TTC549 (cell line): ENCODE measurements around the gene EXD3.
"Not testable (repeated sequence)": the region's sequence is repeated elsewhere in the genome, so short reads cannot be mapped to it uniquely, and the experiment has no call there.

Source experiments
- FAIRE-seq: peaks from 2 replicates; lab custom pipeline; 2012; peaks lifted over from hg19 to GRCh38; lab: Jason Lieb, UNC

Gene EXD3, protein sequence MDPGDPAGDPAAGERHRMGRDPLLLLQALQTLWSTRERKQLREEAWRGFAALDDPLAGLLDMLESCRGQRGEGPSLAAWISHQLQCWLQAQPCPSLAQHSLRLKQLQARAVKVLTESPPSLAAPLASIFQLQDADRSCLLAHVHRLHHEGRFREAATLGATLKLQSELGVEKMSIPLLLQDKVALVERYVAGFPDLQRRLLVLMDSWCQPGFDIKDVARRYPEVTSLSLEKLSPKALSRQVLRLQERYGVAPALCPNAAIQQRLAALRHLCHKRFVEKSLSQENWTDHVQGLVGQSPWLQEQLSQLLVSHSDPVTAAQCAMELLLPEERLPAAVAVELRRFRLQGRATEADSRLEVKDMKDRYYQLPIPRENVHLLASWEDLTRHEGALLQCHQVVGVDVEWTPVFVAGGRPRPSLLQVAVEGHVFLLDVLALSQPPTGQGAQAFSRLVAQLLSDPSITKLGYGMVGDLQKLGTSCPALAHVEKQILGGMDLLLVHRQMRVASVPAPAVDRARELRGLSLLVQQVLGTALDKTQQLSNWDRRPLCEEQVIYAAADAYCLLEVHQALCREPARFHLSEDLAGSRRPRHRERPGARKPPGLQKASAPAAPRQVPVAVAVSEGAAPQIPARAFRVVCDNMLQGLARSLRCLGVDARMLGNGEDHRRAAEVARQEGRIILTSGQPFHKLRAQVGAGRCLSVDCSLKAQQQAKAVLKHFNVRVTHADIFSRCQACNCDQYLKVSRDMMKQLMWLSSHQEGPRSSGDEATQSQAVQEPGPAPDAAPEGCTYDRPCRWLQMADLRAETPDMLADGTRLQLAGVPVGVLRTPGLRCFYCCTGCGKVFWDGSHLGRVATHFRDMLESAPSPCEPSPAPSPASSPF

GRCh38 chr9:137422604-137423513, at the start of gene EXD3, which contains the start of gene NOXA1:
Gene EXD3, minus strand, starts transcription at chr9:137423162. Its CDS starts 27,805 bp downstream, at chr9:137395357.
Gene NOXA1, plus strand, starts transcription at chr9:137423393. Its CDS starts 137 bp downstream, at chr9:137423530.
- FAIRE-seq: no peak

GRCh38 chr9:137470785-137471184, 47.8 kb upstream of the EXD3 start:
- no peak for FAIRE-seq

DNA sequence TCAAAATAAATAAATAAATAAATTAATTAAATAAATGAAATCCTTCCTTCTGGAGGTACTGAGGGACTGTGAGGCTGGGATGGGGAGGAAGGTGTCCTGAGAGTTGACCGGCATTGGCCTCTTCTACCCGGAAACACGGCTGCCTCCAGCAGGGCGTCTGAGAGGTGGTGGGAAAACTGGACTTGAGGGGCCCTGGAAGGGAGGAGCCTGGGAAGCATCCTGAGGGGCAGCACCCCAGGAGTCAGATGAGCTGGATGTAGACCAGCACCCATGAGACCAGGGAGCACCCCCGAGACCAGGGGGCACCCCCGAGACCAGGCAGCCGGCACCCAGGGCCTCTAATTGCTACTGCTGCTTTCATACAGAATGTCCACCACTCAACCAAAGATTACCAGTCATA, 44.9 kb upstream of the EXD3 start:
- FAIRE-seq: no peak

GRCh38 chr9:137467161-137467581, 44.2 kb upstream of the EXD3 start:
- FAIRE-seq: no peak

DNA sequence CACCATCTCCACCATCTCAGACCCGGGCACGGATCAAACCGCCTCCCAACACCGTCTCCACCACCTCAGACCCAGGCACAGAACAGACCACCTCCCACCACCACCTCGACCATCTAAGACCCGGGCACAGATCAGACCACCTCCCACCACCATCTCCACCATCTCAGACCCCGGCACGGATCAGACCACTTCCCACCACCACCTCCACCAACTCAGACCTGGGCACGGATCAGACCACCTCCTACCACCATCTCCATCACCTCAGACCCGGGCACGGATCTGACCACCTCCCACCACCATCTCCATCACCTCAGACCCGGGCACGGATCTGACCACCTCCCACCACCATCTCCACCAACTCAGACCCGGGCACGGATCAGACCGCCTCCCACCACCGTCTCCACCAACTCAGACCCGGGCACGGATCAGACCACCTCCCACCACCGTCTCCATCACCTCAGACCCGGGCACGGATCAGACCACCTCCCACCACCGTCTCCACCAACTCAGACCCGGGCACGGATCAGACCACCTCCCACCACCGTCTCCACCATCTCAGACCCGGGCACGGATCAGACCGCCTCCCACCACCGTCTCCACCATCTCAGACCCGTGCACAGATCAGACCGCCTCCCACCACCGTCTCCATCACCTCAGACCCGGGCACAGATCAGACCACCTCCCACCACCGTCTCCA, 43.6 kb upstream of the EXD3 start:
- not testable (repeated sequence) for FAIRE-seq

DNA sequence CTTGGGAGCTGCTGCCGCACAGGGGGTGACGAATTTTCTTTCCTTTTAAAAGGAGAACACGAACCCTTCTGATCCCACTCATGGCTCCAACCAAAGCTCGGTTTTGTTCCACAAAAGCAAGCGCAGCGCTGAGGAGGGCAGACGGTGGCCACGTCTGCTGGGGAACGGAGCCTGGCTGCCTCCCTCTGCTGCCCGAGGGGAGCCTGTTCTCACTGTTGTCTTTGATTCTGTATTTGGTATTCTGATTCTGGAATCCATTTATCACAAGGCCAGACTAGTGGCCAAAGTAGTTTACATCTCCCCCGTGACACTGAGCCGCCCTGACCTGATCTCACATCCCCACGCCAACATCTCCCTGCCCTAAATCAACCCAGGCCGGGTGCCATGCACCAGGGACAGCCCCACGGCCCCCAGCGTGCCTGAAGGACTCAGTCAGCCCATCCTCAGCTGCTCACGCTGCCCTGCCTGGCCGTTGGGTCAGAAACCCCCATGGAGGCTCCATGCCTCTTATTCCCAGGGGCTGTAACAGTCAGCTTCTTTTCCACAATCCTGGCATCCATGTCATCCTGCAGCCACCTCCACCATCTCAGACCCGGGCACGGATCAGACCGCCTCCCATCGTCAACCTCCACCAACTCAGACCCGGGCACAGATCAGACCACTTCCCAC, 42.9 kb upstream of the EXD3 start:
- no peak for FAIRE-seq

- FAIRE-seq: no peak
Measured at GRCh38 chr9:137465000-137465719, 42.2 kb upstream of the EXD3 start.

GRCh38 chr9:137464291-137464999, 41.5 kb upstream of the EXD3 start:
- FAIRE-seq: no peak

DNA sequence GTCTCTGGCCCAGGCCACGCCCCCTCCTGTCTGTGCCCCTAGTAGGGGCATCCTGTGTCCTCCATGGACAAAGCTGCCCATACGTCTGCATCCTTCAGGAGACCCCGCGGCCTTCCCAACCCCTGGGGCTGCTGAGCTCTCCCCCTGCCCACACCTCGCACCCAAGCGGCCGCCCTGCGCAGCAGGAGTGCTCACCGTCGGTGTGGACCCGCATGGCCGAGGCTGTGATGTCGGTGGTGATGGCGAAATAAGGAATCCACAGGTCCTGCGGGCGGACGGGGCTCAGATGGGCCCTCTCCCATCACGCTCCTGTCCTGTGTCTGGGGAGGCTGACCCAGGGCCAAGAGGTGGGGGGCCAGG, 40.9 kb upstream of the EXD3 start:
- no peak for FAIRE-seq

DNA sequence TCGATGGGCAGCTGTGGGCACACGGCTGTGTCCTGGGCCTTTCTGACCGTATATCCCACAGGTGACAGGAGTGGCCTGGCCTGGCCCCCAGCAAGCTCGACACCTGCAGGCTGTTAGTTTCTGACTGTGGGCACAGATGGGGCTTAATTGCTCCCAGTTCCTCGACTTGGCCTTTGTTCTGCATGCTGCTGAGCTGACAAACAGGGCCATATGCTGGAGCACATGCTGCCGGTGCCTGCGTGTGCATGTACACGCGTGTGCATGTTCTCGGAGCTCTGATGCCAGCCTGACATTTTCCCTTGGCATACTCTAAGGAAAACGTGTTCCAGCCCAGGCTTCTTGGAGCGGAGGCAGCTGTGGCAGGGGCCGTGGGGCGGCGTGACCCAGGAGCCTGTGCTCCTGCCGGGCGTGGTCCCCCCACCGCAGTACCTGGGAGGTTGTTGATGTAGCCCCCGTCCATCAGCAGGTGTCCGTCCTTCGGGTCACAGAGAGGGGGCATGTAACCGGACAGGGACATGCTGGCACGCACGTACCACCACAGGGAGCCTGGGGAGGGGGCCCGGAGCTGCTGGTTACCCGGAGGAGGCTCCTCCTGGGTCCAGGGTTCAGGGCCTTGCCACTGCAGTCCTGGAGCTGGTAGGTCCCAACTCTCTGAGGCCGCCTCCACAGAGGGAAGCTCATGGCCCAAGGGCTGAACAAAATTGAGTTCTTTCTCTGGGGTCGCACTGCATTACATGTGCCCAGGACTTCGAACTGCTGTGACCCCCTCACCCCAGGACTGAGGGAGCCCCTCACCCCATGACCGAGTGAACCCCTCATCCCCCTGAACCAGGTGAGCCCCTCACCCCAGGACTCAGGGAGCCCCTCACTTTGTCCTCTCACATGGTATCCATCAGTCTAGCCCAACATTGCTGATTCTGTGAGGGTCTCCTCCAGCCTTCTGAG, 40.3 kb upstream of the EXD3 start:
- no peak for FAIRE-seq

DNA sequence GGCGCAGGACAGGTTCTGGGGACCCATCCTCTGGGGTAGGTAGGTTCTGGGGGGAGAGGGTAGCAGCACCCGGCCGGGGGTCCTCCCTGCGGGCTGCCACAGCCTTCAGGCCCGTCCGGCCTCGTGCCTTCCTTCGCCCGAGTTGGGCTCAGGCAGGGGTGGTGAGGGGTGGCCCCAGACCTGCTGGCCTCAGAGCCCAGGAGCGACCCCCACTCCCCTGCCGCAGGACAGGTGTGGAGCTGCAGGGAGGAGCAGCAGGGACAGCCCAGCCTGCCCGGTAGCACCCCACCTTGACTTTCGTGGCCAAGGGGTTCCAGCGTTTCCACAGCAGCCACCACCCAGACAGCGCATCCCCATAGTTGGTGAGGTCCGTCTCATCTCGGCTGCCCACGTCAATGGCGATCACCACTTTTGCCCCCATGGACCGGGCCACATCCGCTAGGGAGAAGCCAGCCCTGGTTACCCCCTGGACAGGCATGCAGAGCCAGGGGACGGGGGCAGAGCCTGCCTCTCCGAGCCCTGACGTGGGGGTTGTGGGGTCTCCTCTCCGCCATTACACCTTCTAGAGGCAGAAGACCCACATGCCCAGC, 39.5 kb upstream of the EXD3 start:
- FAIRE-seq: no peak

DNA sequence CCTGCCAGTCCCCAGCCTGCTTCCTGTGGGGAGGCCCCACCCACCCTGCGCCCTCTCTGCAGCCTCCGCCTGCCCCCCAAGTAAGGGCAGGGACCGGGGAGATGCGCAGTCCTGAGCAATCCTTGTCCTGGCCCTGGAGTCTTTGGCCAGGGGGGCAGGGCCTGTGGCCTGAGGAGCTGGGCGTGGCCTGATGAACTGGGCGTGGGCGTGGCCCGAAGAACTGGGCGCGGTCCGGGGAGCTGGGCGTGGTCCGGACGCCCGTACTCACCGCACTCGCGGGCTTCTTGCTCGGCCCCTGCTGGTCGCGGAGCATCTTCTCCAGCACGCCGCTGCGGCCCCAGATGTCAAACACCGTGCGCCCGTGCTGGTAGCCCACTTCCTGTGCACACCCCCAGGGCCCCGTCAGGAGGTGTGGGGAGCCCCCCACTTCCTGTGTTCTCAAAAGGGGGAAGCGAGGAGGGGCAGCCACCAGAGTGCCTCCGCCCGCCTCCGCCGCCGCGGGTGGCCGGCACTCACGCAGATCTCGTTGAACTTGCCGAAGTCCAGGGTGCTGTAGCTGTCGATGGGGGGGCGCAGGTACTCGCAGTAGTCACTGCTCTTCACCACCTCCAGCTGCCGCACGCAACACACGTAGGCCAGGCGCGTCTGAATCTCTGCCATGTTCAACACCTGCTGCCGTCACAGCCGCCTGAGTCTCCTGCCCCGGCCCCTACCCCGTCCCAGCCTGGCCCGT, 38.9 kb upstream of the EXD3 start:
- no peak for FAIRE-seq

GRCh38 chr9:137461316-137461662, 38.3 kb upstream of the EXD3 start:
- no peak for FAIRE-seq

DNA sequence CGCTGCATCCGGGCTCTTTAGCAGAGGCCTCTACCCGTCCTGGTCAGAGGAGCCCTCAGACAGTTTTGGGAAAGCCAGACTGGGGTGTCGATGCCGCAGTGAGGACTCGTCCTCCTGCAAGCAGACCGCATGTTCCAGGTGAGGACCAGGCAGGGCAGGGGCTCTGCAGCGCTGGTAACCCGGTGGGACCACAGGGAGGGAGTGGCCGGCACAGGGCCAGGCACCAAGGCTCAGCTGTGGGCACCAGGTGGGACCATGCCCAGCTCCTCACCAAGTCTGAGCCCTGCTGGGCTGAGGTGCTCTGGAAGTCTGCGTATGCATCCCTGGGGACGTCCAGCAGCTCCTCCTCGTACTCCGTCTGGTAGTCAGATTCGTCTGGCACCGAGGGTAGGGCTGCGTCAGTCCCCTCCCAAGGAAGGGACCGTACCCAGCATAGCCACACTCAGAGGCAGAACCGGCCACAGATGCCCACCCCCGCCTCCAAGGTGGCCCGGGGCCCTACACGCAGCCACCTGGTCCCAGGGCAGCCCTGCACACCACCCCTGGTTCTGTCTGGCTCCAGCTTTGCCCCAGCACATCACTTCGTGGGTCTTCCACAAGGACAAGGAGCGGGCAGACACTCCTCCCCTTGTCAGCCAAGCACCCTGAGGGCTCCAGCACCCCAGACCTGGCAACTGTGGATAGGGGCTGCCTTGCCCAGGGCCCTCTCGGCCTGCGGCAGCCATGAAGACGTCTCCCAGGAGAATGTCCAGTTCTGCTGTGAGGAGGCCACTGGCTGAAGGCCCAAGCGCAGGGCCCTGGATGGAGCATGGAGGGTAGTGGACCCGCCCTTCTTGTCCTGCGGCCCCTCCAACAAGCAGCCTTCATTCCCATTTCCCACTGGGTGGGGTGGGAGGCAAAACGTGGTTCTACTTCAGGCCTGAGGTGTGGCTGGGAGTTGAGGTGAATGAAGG, 37.7 kb upstream of the EXD3 start:
- no peak for FAIRE-seq

GRCh38 chr9:137459601-137460362, 36.8 kb upstream of the EXD3 start:
- FAIRE-seq: no peak
